HG03520 (cell line): ENCODE measurements around the gene DNAJC6.
"Not testable (repeated sequence)": the region's sequence is repeated elsewhere in the genome, so short reads cannot be mapped to it uniquely, and the experiment has no call there.

Source experiments
- ATAC-seq: cut with Tn5 transposase; IDR thresholded peaks from one replicate; pipeline ENCODE4 v1.9.1; 2021; ENCODE audit warnings: mild to moderate bottlenecking, moderate library complexity; ENCODE audit not compliant: unreplicated experiment

DNAJC6 gene

DNA sequence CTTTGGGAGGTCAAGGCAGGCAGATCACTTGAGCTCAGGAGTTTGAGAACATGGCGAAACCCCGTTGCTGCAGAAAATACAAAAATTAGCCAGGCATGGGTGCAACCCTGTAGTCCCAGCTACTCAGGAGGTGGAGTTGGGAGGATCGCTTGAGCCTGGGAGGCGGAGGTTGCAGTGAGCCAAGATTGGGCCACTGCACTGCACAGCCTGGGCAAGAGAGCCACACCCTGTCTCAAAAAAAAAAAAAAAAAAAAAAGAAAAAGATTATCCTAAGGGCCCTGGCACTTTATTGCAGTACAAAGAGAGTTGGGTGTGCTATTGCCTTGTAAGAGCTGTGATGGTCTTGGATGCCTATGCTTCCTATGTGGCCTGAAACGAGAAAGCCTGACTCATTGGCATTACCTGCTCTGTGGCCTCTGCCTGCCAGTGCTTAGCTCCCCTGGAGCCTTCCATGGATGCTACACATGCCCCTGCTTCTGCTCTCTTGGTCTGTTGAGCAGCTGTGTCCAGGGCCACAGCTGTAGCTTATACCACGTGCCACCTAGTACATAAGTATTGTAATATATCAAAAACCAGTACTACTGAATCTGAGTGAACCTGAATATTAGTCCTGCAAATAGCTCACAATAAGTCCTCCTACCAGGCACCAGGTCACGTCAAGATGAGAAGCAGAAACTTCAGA lies 45.8 kb downstream of the DNAJC6 start:
- ATAC-seq, result no peak

DNA sequence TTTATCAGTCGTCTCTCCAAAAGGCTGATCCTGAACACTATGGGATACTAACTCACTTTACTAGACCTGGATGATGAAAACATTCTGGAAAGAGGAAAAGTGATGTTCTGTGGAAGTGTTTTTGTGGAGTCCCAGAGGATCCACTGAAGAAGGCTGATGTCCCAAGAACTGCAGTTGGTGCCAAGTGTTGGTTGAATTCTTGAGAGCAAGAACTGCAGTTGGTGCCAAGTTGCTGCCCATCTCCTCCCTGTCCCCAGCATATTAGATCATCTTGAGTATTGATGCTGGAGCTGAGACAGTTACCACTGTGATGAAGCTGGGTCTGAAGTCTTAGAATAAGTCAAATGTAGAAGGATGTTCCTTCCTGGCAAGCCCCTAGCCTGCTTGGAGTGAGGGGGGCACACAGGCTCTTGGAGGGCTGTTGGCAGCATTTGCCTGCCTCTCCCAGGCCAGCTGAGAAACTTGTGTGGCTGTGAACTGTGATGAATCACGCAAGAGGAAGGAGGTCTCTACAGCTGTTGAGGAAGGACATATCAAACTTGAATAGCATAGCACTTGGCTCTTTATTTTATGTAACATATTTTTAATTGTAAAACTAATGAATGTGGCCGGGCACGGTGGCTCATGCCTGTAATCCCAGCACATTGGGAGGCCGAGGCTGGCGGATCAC lies 48.1 kb downstream of the DNAJC6 start:
- ATAC-seq, result no peak

DNA sequence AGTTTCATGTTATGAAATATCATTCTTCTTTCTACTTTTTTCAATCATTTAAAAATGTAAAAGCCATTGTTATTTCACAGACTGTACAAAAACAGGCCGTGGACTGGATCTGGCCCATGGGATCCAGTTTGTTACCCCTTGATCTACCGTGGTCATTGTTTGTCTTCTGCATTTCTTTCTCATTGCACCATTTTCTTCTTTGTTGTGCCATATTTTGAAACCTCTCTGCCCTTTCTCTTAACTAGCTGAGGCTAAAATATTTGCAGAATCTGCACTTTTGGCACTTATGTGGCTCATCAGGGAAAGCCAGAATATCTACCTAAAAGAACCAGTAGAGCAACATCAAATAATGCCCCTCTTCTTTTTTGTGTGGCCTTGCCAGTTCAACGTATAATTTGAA lies 50.5 kb downstream of the DNAJC6 start:
- ATAC-seq, result no peak

DNA sequence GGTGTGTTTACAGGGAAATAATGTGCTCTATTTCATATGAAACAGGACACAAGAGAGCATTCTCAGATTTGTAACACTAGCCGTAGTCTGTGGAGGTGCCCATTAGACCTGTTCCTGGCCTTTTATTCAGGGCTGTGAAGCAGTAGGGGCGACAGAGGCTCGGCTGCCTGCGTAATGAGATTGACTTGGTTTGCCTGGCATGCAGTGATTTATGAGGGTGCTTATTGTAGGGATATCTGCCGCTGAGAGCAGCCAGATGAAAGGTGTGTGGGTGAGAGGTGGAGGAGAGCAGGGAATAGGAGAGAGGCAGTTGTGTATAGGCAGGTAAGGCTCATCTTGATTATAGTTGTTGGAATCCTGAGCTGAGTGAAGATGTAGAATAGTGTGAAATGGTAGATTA lies 51.3 kb downstream of the DNAJC6 start:
- ATAC-seq, result no peak

DNA sequence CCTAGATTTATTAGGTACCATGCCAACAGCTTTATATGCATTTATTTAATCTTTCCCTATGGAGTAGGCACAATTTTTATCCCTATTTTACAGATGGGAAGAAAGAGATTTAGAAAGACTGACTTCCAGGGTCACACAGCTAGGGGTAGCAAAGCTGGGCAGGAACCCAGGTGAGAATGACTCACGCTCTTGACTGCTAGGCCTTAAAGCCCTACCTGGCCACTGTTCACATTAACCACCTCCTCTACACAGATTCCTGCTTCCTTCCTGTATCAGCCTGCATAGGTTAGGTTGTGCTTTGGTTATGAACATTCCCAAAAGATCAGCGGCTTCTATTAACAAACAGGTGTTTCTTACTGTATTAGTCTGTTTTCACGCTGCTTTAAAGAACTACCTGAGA lies 53.2 kb downstream of the DNAJC6 start:
- no peak for ATAC-seq

DNA sequence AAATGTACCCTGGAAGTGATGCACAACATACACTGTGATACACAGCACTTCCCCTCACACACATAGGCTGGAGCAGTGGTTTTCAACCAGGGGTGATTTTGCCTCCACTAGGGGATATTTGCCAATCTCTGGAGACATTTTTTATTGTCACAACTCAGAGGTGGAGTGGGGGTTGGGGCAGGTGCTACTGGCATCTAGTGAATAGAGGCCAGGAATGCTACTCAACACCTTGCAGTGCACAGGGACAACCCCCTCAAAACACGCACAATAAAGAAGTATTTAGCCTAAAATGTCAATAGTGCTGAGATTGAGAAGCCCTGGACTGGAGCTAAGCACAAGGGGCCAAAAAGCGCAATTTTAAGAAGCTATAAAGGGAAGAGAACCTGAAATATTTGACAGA lies 54.1 kb downstream of the DNAJC6 start:
- ATAC-seq, result no peak

DNA sequence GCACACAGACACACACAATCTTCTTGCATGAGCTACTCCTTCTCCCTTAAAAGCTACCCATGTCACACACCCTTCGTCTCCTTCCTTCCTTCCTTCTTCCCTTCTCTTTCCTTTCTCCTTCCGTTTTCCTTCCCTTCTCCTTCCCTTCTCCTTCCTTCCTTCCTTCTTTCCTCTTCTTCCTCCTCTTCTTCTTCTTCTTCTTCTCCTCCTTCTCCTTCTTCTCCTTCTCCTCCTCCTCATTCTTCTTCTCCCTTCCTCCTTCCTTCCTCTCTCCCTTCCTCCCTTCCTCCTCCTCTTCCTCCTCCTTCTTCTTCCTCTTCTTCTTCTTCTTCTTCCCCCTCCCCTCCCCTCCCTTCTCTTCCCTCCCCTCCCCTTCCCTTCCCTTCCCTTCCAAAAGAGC lies 59.1 kb downstream of the DNAJC6 start:
- no peak for ATAC-seq

DNA sequence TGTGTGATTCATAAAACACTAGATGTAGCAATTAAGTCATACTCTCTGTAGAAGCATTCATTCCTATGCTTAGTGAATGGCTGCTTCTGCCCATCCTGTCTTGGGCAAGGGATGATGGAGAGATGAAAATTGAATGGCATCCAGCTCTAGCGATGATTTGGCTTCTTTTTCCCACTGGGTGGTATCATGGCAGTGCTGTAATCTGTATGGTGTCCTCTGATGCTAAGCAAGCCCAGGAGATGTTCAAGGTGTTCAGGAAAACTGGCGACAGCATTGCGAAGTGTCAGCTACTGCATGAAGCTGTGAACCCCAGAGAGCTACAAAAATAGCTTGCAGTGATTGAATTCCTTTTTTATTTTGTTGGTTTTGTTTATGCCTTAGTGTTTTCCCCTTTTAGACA lies 62.2 kb downstream of the DNAJC6 start:
- no peak for ATAC-seq

DNA sequence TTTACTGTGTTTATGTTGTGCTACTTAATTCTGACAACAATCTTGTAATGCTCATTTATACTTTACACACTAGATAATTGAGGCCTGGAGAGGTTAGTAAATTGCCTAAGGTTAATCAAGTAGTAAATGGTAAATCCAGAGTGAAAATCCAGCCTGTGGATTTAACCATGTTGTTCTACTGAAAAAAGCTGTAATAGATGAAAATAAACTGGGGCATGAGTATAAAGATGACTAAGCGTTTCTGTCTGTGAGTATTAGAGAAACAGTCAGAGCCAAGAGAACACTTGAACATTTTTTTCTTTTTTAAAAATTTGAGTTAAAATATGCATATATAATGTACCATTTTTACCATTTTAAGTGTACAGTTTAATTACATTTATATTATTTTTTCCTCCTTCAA lies 63.2 kb downstream of the DNAJC6 start:
- no peak for ATAC-seq

DNA sequence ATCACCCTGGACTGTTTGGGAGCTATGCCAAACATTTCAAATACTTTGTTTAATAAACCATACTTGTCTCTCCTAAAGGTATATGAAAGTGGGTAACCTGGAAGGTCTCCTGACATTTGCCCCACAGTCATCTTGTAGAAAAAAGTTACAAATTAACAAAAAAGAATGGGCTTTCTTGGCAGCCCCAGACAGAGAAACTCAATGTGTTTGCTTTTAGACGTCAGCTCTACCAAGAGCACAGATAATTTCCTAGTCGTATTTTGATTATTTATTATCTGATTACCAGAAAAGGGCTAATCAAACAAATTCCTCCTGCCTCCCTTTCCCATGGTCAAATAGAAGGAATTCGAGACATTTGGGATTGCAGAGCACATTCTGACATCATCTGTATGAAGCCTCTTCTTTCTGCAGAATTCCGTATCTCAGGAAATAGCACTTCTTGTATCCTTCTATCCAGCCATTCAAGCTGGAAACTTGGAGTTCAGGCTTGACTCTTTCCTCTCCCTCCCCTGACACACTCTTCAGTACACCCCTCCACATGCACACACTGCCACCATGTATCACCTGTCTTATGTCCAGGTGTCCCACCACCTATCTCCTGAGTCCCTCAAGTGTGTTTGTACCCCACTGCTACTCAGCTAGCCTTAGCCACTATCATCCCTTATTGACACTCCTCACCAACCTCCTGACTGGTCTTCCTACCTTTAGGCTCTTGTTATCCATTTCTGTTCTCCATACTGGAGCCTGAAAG lies 68.3 kb downstream of the DNAJC6 start:
- ATAC-seq, result no peak

DNA sequence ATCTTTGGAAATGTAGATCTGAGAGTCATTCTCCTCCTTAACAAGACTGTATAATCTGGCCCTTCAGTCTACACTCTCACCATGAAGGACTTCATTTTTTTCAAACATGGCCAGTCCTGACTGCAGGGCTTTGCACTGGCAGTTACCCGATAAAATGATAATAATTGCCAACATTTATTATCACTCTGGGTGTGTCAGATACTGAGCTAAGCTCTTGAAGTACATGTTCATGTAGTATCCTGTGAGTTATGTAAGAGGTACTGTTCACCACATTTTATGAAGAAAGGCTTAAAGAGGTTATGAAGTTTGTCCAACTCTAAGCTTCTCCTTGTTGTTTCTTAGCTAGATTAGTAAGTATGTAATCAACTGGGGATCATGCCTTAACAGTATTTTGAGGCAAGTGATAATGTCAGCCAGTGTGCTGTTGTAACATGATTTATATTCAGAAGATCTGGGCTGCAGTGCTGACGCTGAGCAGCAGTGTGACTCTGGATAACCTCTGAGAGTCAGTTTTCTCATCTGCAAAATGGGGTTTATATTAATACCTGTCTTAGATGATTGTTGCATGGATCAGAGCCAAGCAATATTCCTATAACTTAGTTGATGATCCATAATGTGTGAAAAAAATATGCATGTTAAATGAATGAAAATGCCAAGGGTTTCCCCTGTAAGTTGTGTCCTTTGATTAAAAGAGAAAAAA lies 69.1 kb downstream of the DNAJC6 start:
- ATAC-seq, result no peak

DNA sequence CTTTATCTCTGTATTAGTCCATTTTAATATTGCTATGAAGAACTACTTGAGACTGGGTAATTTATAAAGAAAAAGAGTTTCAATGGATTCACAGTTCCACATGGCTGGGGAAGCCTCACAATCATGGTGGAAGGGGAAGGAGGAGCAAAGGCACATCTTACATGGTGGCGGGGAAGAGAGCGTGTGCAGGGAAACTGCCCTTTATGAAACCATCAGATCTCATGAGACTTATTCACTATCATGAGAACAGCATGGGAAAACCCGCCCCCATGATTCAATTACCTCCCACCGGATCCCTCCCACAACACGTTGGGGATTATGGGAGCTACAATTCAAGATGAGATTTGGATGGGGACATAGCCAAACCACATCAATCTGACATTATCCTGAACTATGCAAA lies 75.1 kb downstream of the DNAJC6 start:
- not testable (repeated sequence) for ATAC-seq

DNA sequence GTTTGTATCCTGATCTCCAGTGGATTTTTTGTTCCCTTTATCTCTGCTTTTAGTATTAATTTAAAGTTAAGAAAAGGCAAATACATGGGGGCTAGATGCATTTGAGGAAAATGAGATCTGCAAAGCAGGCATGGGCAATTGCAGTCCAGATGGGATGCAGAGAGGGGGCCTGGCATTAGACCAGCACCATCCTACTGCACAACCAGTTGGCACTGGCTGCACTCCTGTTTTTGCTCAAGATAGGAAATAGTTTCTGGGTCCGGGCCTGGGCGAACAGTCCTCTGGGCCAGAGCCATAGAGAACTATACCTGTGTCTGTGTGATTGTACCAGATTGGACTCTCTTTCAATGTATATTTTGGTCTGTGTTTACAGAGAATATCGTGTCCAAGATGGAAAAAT lies 77.1 kb downstream of the DNAJC6 start:
- no peak for ATAC-seq

DNA sequence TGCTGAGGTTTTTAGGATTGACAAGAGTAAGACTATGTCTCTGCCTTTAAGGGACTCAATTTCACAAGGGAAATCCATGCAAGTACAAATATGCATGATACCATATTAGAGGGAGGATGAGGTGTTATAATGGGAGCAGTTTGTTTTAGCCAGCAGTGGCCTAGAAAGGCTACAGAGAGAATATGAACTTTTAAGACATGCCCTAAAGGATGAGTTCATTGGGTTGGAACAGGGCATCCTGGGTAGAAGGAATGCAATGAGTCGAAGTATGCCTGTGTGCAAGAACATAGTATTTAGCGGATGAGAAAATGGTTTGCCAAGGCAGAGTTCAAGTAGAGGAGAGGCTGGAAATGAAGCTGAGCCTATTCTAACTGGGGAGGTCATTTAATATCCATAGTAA lies 78.5 kb downstream of the DNAJC6 start:
- no peak for ATAC-seq

DNA sequence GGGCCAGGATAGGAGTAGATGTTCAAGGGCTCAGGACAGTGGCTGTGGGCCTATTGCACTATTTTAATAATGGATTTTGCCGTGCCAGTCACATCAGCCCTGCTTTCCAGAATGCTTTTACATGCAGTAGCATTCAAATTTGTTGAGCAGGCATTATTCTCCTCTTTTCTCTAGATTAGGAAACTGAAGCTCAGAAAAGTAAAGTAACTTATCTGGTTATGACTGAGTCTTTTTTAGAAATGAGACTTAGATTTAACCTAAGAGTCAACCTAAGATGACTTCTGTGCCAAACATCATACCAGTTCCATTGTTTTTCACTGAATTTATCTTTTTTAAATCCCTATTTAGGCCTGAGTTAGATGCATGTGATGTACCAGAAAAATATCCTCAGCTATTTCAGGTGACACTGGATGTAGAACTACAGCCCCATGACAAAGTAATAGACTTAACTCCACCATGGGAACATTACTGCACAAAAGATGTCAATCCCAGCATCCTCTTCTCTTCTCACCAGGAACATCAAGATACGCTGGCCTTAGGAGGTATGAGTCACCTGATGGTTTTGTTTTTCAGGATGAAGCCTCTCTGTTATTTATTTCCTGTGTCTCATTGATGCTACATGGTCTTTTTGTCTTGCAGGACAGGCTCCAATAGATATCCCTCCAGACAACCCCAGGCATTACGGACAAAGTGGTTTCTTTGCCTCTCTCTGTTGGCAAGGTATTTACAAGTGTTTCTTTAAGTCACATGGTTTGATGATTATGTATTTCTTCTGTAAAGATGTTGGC lies 79.8 kb downstream of the DNAJC6 start:
- no peak for ATAC-seq

DNA sequence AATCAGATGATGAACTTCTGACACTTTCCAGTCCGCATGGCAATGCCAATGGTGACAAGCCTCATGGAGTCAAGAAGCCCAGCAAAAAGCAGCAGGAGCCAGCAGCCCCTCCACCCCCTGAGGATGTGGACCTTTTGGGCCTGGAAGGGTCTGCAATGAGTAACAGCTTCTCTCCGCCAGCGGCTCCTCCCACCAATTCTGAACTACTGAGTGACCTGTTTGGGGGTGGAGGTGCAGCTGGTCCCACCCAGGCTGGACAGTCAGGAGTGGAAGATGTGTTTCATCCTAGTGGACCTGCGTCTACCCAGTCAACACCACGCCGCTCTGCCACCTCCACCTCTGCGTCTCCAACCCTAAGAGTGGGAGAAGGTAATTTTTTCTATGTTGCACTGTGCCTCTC lies 83.2 kb downstream of the DNAJC6 start:
- ATAC-seq, result no peak

DNA sequence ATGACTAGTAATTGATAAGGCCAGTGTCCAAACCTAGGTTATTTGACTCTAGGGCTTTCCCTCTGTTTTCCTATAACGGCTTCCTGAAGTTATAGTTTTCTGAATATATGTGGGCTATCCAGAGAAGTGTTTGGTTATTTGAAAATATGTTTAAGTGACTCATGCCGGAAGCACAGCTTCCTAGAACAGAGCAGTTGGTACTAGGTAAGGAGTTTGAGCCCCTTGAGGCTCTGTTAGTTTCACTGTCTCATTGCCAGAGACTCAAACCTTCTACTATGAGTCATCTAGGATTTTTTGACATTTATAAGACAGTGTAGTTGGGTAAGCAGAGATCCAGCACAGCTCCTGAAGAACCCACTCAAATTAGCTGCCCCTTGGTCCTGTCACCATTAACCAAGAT lies 84.0 kb downstream of the DNAJC6 start:
- ATAC-seq, result peak; percentile 99

DNA sequence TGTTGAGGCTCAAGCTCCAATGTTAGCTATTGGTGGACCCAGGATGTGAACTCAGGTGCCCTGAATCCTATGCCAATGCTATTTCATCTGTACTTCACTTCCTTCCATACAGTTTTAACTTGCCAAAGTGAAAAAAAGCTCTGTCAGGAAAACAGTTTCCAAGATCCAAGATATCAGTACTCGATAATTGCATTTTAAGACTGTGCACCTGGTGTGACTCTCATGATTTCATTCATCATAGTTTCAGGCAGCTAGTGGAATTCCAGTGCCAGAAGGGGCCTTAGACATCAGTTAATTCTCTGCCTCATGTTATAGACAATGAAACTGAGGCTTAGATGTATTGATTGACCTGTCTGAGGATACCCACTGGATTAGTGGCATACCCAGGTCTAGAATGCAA lies 84.6 kb downstream of the DNAJC6 start:
- no peak for ATAC-seq

DNA sequence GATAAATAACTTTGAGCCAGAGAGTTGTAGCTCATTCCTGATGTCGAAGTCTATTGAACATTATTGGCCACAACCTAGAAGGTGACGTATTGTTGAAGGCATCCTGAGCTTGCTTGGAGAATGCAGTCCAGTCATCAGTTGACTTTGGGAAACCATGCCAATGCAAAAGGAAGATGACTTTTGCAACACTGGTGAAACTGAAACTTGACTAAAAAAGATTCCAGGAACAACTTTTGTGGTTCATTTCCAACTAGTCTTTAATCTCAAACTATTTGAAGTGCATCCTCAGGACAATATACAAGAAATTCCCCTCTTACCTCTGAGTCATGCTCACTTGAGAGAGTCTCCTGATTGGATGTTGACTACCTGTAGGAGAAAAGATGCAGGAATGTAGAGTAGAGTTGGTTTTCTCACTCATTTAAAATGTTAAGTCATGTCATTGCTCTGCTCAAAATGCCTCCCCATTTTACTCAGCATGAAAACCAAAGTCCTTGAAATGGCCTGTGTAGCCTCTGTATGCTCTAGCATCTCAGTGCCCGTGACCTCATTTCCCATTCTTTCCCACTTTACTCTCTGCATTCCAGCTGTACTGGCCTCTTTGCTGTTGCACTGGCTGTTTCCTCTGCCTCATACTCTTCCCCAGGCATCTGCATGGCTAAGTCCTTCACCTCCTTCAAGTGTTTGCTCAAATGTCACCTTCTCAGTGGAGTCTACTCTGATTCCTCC lies 86.7 kb downstream of the DNAJC6 start:
- no peak for ATAC-seq

DNA sequence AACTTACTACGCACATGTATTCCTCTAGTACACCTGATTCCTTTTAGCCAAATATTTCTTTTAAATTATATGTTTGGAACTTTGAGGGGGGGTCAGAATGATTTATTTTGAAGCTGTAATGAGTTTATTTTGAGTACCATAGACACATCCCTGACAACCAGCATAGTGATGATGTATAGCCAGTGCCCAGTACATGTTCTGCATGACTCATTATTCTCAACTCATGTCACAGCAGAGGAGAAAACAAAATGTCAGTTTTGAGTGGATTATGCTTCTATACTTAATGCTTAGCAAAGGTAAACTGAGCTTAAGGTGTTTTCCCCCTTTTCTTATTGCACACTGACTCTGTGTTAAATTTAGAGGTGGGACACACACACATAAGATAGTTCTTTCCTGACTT lies 88.7 kb downstream of the DNAJC6 start:
- no peak for ATAC-seq
